HG02938 (cell line): ENCODE data around the gene CDX1.
A peak's percentile ranks its signal among the peaks of the same experiment; 100 is the strongest.

ENCODE experiments used
- ATAC-seq: cut with Tn5 transposase; IDR thresholded peaks from one replicate; pipeline ENCODE4 v1.9.1; 2021; ENCODE audit warnings: mild to moderate bottlenecking, moderate library complexity; ENCODE audit not compliant: unreplicated experiment

Gene CDX1

GRCh38 chr5:150161242-150162141 lies 5.1 kb upstream of the CDX1 start:
- ATAC-seq = peak; percentile 63

- no peak for ATAC-seq
Observed at GRCh38 chr5:150162142-150162513, 4.5 kb upstream of the CDX1 start.

GRCh38 chr5:150163035-150163434 lies 3.5 kb upstream of the CDX1 start:
- ATAC-seq = no peak

GRCh38 chr5:150163547-150164059 lies 3.0 kb upstream of the CDX1 start:
- no peak for ATAC-seq

- no peak for ATAC-seq
Observed at GRCh38 chr5:150164211-150164980, 2.2 kb upstream of the CDX1 start.

- ATAC-seq = no peak
Observed at GRCh38 chr5:150166037-150166649, 435 bp upstream of the CDX1 start.

- ATAC-seq = no peak
Observed at GRCh38 chr5:150167512-150167850, 903 bp downstream of the CDX1 start.

GRCh38 chr5:150167908-150168307 lies 1.3 kb downstream of the CDX1 start:
- no peak for ATAC-seq

- ATAC-seq = no peak
Observed at GRCh38 chr5:150168864-150169263, 2.3 kb downstream of the CDX1 start.

GRCh38 chr5:150172145-150172544 lies 5.6 kb downstream of the CDX1 start:
- no peak for ATAC-seq

- no peak for ATAC-seq
Observed at GRCh38 chr5:150172556-150172955, 6.0 kb downstream of the CDX1 start.

- no peak for ATAC-seq
Observed at GRCh38 chr5:150173161-150173560, 6.6 kb downstream of the CDX1 start.

- ATAC-seq = no peak
Observed at GRCh38 chr5:150174285-150174684, 7.7 kb downstream of the CDX1 start.

- ATAC-seq = no peak
Observed at GRCh38 chr5:150175076-150175475, 8.5 kb downstream of the CDX1 start.

GRCh38 chr5:150175536-150175935 lies 9.0 kb downstream of the CDX1 start:
- no peak for ATAC-seq

- ATAC-seq = no peak
Observed at GRCh38 chr5:150176745-150177477, 10.3 kb downstream of the CDX1 start.

- no peak for ATAC-seq
Observed at GRCh38 chr5:150177721-150178120, 11.1 kb downstream of the CDX1 start.

- ATAC-seq = no peak
Observed at GRCh38 chr5:150178262-150178661, 11.7 kb downstream of the CDX1 start.

GRCh38 chr5:150179019-150179620 lies 12.5 kb downstream of the CDX1 start:
- ATAC-seq = no peak

GRCh38 chr5:150180241-150181026 lies 13.9 kb downstream of the CDX1 start:
- no peak for ATAC-seq
